ENCODE measurements around the gene OPRL1. TPM values are rescaled to one million over a fixed set of nuclear protein-coding genes. Genes with fewer than 3 reads are reported as not detected.

Gene OPRL1
- total RNA-seq, 2 experiments from 2014 or later = 1.8 to 2.6 TPM

- H3K4me3 Mint-ChIP-seq = no peak overlapping the region
- no peak overlapping the region for H3K27ac Mint-ChIP-seq
- H3K36me3 Mint-ChIP-seq = no peaks in the 10 kb centered on the region
- DNase-seq (no peak), ATAC-seq (ENCODE audit: low read depth) (no peak)
- no peaks in the 10 kb centered on the region for H3K27me3 Mint-ChIP-seq
- H3K9me3 Mint-ChIP-seq = peaks cover 14% of the 10 kb centered on the region
- POLR2A ChIA-PET = no interaction called here
- H3K4me1 Mint-ChIP-seq = no peaks in the 10 kb centered on the region
Measured at GRCh38 chr20:64142590-64142989, 62.7 kb downstream of the OPRL1 start.

GRCh38 chr20:64143018-64143801 lies 63.3 kb downstream of the OPRL1 start:
- POLR2A ChIA-PET = no interaction called here
- H3K36me3 Mint-ChIP-seq = no peaks in the 10 kb centered on the region
- peaks cover 14% of the 10 kb centered on the region for H3K9me3 Mint-ChIP-seq
- no peak overlapping the region for H3K4me3 Mint-ChIP-seq
- no peaks in the 10 kb centered on the region for H3K4me1 Mint-ChIP-seq
- no peak for ATAC-seq (ENCODE audit: low read depth)
- no peak overlapping the region for H3K27ac Mint-ChIP-seq
- no peak for DNase-seq
- H3K27me3 Mint-ChIP-seq = no peaks in the 10 kb centered on the region

GRCh38 chr20:64144144-64144912 lies 64.4 kb downstream of the OPRL1 start:
- H3K4me1 Mint-ChIP-seq = no peaks in the 10 kb centered on the region
- no peak overlapping the region for H3K4me3 Mint-ChIP-seq
- no peak overlapping the region for H3K27ac Mint-ChIP-seq
- DNase-seq = no peak
- no peak for ATAC-seq (ENCODE audit: low read depth)
- POLR2A ChIA-PET = no interaction called here
- H3K36me3 Mint-ChIP-seq = no peaks in the 10 kb centered on the region
- peaks cover 14% of the 10 kb centered on the region for H3K9me3 Mint-ChIP-seq
- H3K27me3 Mint-ChIP-seq = no peaks in the 10 kb centered on the region

- Mint-ChIP-seq H3K9me3 (peaks cover 15% of the 10 kb centered on the region), H3K4me3 (no peak overlapping the region), H3K4me1 (no peaks in the 10 kb centered on the region), H3K27me3 (no peaks in the 10 kb centered on the region), H3K27ac (no peak overlapping the region), H3K36me3 (no peaks in the 10 kb centered on the region)
- no peak for DNase-seq
- ATAC-seq (ENCODE audit: low read depth) = no peak
- POLR2A ChIA-PET = no interaction called here
Measured at GRCh38 chr20:64145458-64146300, 65.8 kb downstream of the OPRL1 start.

GRCh38 chr20:64146301-64146935 lies 66.5 kb downstream of the OPRL1 start:
- peaks cover 15% of the 10 kb centered on the region for H3K9me3 Mint-ChIP-seq
- no peaks in the 10 kb centered on the region for H3K27me3 Mint-ChIP-seq
- DNase-seq = no peak
- POLR2A ChIA-PET = no interaction called here
- no peaks in the 10 kb centered on the region for H3K36me3 Mint-ChIP-seq
- ATAC-seq (ENCODE audit: low read depth) = no peak
- no peak overlapping the region for H3K4me3 Mint-ChIP-seq
- H3K27ac Mint-ChIP-seq = no peak overlapping the region
- no peaks in the 10 kb centered on the region for H3K4me1 Mint-ChIP-seq

GRCh38 chr20:64146936-64147477 lies 67.1 kb downstream of the OPRL1 start:
- H3K4me1 Mint-ChIP-seq = no peaks in the 10 kb centered on the region
- no peak for DNase-seq

GRCh38 chr20:64148581-64148980 lies 68.7 kb downstream of the OPRL1 start:
- Mint-ChIP-seq H3K4me3 (no peak overlapping the region), H3K36me3 (no peaks in the 10 kb centered on the region), H3K27me3 (no peaks in the 10 kb centered on the region), H3K4me1 (no peaks in the 10 kb centered on the region), H3K27ac (no peak overlapping the region), H3K9me3 (peaks cover 15% of the 10 kb centered on the region)
- DNase-seq = no peak
- POLR2A ChIA-PET = no interaction called here
- no peak for ATAC-seq (ENCODE audit: low read depth)

More at GRCh38 chr20:64146936-64147477, 67.1 kb downstream of the OPRL1 start:
- POLR2A ChIA-PET = no interaction called here
- no peak for ATAC-seq (ENCODE audit: low read depth)
- no peak overlapping the region for H3K4me3 Mint-ChIP-seq
- peaks cover 15% of the 10 kb centered on the region for H3K9me3 Mint-ChIP-seq
- H3K27ac Mint-ChIP-seq = no peak overlapping the region
- no peaks in the 10 kb centered on the region for H3K36me3 Mint-ChIP-seq
- no peaks in the 10 kb centered on the region for H3K27me3 Mint-ChIP-seq

- Mint-ChIP-seq H3K36me3 (no peaks in the 10 kb centered on the region), H3K27me3 (no peaks in the 10 kb centered on the region)
- no peak for DNase-seq
Measured at GRCh38 chr20:64149141-64149540, 69.3 kb downstream of the OPRL1 start.

GRCh38 chr20:64149809-64150560 lies 70.1 kb downstream of the OPRL1 start:
- H3K27me3 Mint-ChIP-seq = no peaks in the 10 kb centered on the region
- no peak overlapping the region for H3K27ac Mint-ChIP-seq
- DNase-seq (no peak), ATAC-seq (ENCODE audit: low read depth) (no peak)
- H3K4me3 Mint-ChIP-seq = no peak overlapping the region
- no peaks in the 10 kb centered on the region for H3K36me3 Mint-ChIP-seq
- POLR2A ChIA-PET = no interaction called here
- H3K9me3 Mint-ChIP-seq = peaks cover 4% of the 10 kb centered on the region
- no peaks in the 10 kb centered on the region for H3K4me1 Mint-ChIP-seq

More at GRCh38 chr20:64149141-64149540, 69.3 kb downstream of the OPRL1 start:
- Mint-ChIP-seq H3K4me1 (no peaks in the 10 kb centered on the region), H3K27ac (no peak overlapping the region), H3K4me3 (no peak overlapping the region), H3K9me3 (peaks cover 10% of the 10 kb centered on the region)
- POLR2A ChIA-PET = no interaction called here
- no peak for ATAC-seq (ENCODE audit: low read depth)

Small RNA genes within 50 kb of the gene (microRNA-seq; reads per million reads assigned to microRNA genes)
- not detected for gene MIR6813

Other genes starting within 250 kb of the OPRL1 start
- gene ZBTB46, start 248.8 kb upstream of the OPRL1 start, total RNA-seq = under 1 TPM; 0.11 to 0.25 TPM
- not detected for gene ABHD16B, start 218.6 kb upstream of the OPRL1 start, total RNA-seq
- 10 to 100 TPM; 37.9 to 39.5 TPM for gene TPD52L2, start 214.8 kb upstream of the OPRL1 start, total RNA-seq
- 10 to 100 TPM; 48.3 to 49.2 TPM for gene DNAJC5, start 185.0 kb upstream of the OPRL1 start, total RNA-seq
- gene UCKL1, start 123.7 kb upstream of the OPRL1 start, total RNA-seq = 10 to 100 TPM; 45.0 to 48.4 TPM
- 10 to 100 TPM; 15.4 TPM for gene ZNF512B, start 110.2 kb upstream of the OPRL1 start, total RNA-seq
- 10 to 100 TPM; 16.2 to 18.8 TPM for gene SAMD10, start 100.4 kb upstream of the OPRL1 start, total RNA-seq
- gene PRPF6, start 99.0 kb upstream of the OPRL1 start, total RNA-seq = 10 to 100 TPM; 76.7 to 78.4 TPM
- 1 to 10 TPM; 9.7 to 9.8 TPM for gene C20orf204, start 43.9 kb upstream of the OPRL1 start, total RNA-seq
- gene SOX18, start 30.4 kb upstream of the OPRL1 start, total RNA-seq = under 1 TPM; 0.30 to 0.51 TPM
- 10 to 100 TPM; 65.3 to 74.9 TPM for gene TCEA2, start 16.9 kb upstream of the OPRL1 start, total RNA-seq
- 100 to 1,000 TPM in 1 of 2 experiments, 10 to 100 TPM in 1; 95.1 to 106 TPM for gene RGS19, start 564 bp upstream of the OPRL1 start, total RNA-seq
- 1 to 10 TPM in 1 of 2 experiments, under 1 TPM in 1; 0.57 to 1.1 TPM for gene LKAAEAR1, start 4.3 kb downstream of the OPRL1 start, total RNA-seq
- gene NPBWR2, start 27.5 kb downstream of the OPRL1 start, total RNA-seq = not detected
- under 1 TPM in 1 of 2 experiments, not detected in 1; 0.06 TPM for gene MYT1, start 84.4 kb downstream of the OPRL1 start, total RNA-seq
- gene PCMTD2, start 175.7 kb downstream of the OPRL1 start, total RNA-seq = 10 to 100 TPM; 74.5 to 83.1 TPM

All from activated naive CD8-positive, alpha-beta T cell treated with anti-CD3 and anti-CD28 coated beads, Interleukin-2, amount 10 ng/mL, durations not matched to agents 7 days and 5 days (primary cell).